ENCODE data around the gene NRBP1.

Gene NRBP1

GRCh38 chr2:27442920-27443282 lies 14.5 kb downstream of the NRBP1 start:
- no peak for TF ChIP-seq CTCF (IDR thresholded peaks at IDR 0.05; ENCODE audit: borderline replicate concordance, insufficient read depth, low read depth, low read length)
- no peak overlapping the region for H3K4me3 ChIP-seq (ENCODE audit: low read depth, low read length)

- H3K4me3 ChIP-seq (ENCODE audit: low read depth, low read length), result no peak overlapping the region
- no peak for TF ChIP-seq CTCF (IDR thresholded peaks at IDR 0.05; ENCODE audit: borderline replicate concordance, insufficient read depth, low read depth, low read length)
Observed at GRCh38 chr2:27445155-27445554, 16.7 kb downstream of the NRBP1 start.

- H3K4me3 ChIP-seq (ENCODE audit: low read depth, low read length), result no peak overlapping the region
- no peak for TF ChIP-seq CTCF (IDR thresholded peaks at IDR 0.05; ENCODE audit: borderline replicate concordance, insufficient read depth, low read depth, low read length)
Observed at GRCh38 chr2:27445615-27446014, 17.2 kb downstream of the NRBP1 start.

- no peak overlapping the region for H3K4me3 ChIP-seq (ENCODE audit: low read depth, low read length)
- TF ChIP-seq CTCF (IDR thresholded peaks at IDR 0.05; ENCODE audit: borderline replicate concordance, insufficient read depth, low read depth, low read length), result no peak
Observed at GRCh38 chr2:27446057-27446456, 17.6 kb downstream of the NRBP1 start.

- H3K4me3 ChIP-seq (ENCODE audit: low read depth, low read length), result no peak overlapping the region
- no peak for TF ChIP-seq CTCF (IDR thresholded peaks at IDR 0.05; ENCODE audit: borderline replicate concordance, insufficient read depth, low read depth, low read length)
Observed at GRCh38 chr2:27448381-27448780, 19.9 kb downstream of the NRBP1 start.

- TF ChIP-seq CTCF (IDR thresholded peaks at IDR 0.05; ENCODE audit: borderline replicate concordance, insufficient read depth, low read depth, low read length), result no peak
- H3K4me3 ChIP-seq (ENCODE audit: low read depth, low read length), result no peak overlapping the region
Observed at GRCh38 chr2:27451095-27451494, 22.7 kb downstream of the NRBP1 start.

- no peak overlapping the region for H3K4me3 ChIP-seq (ENCODE audit: low read depth, low read length)
- no peak for TF ChIP-seq CTCF (IDR thresholded peaks at IDR 0.05; ENCODE audit: borderline replicate concordance, insufficient read depth, low read depth, low read length)
Observed at GRCh38 chr2:27453968-27454367, 25.5 kb downstream of the NRBP1 start.
